H9 (cell line): ENCODE results near the gene CDC26. TPM values are rescaled to one million over a fixed set of nuclear protein-coding genes. Genes with fewer than 3 reads are reported as not detected.

Experiments used
- DNase-seq: peaks from one replicate; pipeline ENCODE4 v3.0.0-alpha.2; 2017
- H2AFZ ChIP-seq: one replicate; pipeline ENCODE4 v1.6.1; 2013; ENCODE audit warnings: mild to moderate bottlenecking, low read length, control low read depth, moderate library complexity
- H2AK5ac ChIP-seq: 2 replicates; pipeline ENCODE4 v1.6.1; 2013; ENCODE audit warnings: low read length, control low read depth, mixed read lengths; ENCODE audit not compliant: insufficient read length
- H2BK120ac ChIP-seq: one replicate; pipeline ENCODE4 v1.6.1; 2013; ENCODE audit warnings: low read depth, mild to moderate bottlenecking, low read length, control low read depth, inconsistent platforms; ENCODE audit not compliant: poor library complexity, severe bottlenecking
- H2BK12ac ChIP-seq: 2 replicates; pipeline ENCODE4 v1.6.1; 2013; ENCODE audit warnings: low read length, control low read depth, mixed read lengths, low read depth; ENCODE audit not compliant: insufficient read length
- H2BK15ac ChIP-seq: 2 replicates; pipeline ENCODE4 v1.6.1; 2013; ENCODE audit warnings: low read depth, low read length, control low read depth
- H2BK20ac ChIP-seq: one replicate; pipeline ENCODE4 v1.6.1; 2013; ENCODE audit warnings: low read depth, mild to moderate bottlenecking, low read length, control low read depth, inconsistent platforms; ENCODE audit not compliant: poor library complexity, severe bottlenecking
- H2BK5ac ChIP-seq: 2 replicates; pipeline ENCODE4 v1.6.1; 2013; ENCODE audit warnings: low read length, control low read depth, mixed read lengths; ENCODE audit not compliant: insufficient read length
- H3K14ac ChIP-seq: 2 replicates; pipeline ENCODE4 v1.6.1; 2013; ENCODE audit warnings: low read length, control low read depth; ENCODE audit not compliant: insufficient read depth
- H3K18ac ChIP-seq: 2 replicates; pipeline ENCODE4 v1.6.1; 2013; ENCODE audit warnings: low read depth, mild to moderate bottlenecking, mixed read lengths, low read length, control low read depth; ENCODE audit not compliant: insufficient read length
- H3K23ac ChIP-seq: 2 replicates; pipeline ENCODE4 v1.6.1; 2013; ENCODE audit warnings: low read length, control low read depth, mixed read lengths, low read depth; ENCODE audit not compliant: insufficient read length
- H3K23me2 ChIP-seq: 2 replicates; pipeline ENCODE4 v1.6.1; 2013; ENCODE audit warnings: low read depth, mild to moderate bottlenecking, mixed read lengths, low read length, control low read depth; ENCODE audit not compliant: insufficient read length, poor library complexity, severe bottlenecking
- H3K27ac ChIP-seq: 2 replicates; pipeline ENCODE4 v1.5.1; 2013; ENCODE audit warnings: low read length, control low read depth, mixed read lengths, low read depth; ENCODE audit not compliant: insufficient read length
- H3K27me3 ChIP-seq: 2 replicates; pipeline ENCODE4 v1.6.1; 2013; ENCODE audit warnings: low read length, control low read depth, inconsistent platforms; ENCODE audit not compliant: insufficient read depth
- H3K4ac ChIP-seq: 2 replicates; pipeline ENCODE4 v1.6.1; 2013; ENCODE audit warnings: low read depth, mild to moderate bottlenecking, control low read depth, inconsistent platforms, low read length, moderate library complexity
- H3K4me1 ChIP-seq: 2 replicates; pipeline ENCODE4 v1.6.1; 2013; ENCODE audit warnings: low read length, control low read depth, inconsistent platforms; ENCODE audit not compliant: insufficient read depth
- H3K4me2 ChIP-seq: 2 replicates; pipeline ENCODE4 v1.6.1; 2013; ENCODE audit warnings: low read length, control low read depth, mixed read lengths; ENCODE audit not compliant: insufficient read length, insufficient read depth
- H3K56ac ChIP-seq: 2 replicates; pipeline ENCODE4 v1.6.1; 2013; ENCODE audit warnings: low read depth, mild to moderate bottlenecking, mixed read lengths, low read length, control low read depth; ENCODE audit not compliant: insufficient read length
- H3K79me1 ChIP-seq: 2 replicates; pipeline ENCODE4 v1.6.1; 2013; ENCODE audit warnings: low read depth, mild to moderate bottlenecking, moderate library complexity, low read length, control low read depth, inconsistent platforms; ENCODE audit not compliant: insufficient read depth, poor library complexity, severe bottlenecking
- H3K79me2 ChIP-seq: 2 replicates; pipeline ENCODE4 v1.6.1; 2013; ENCODE audit warnings: low read length, control low read depth, inconsistent platforms; ENCODE audit not compliant: insufficient read depth
- H3K9ac ChIP-seq: 2 replicates; pipeline ENCODE4 v1.6.1; 2013; ENCODE audit warnings: low read length, control low read depth, mixed read lengths; ENCODE audit not compliant: insufficient read length; ENCODE audit errors: extremely low read depth
- H3K9me3 ChIP-seq: one replicate; pipeline ENCODE4 v1.6.1; 2013; ENCODE audit warnings: low read depth, low read length, inconsistent platforms; ENCODE audit not compliant: control insufficient read depth
- H3T11ph ChIP-seq: one replicate; pipeline ENCODE4 v1.6.1; 2013; ENCODE audit warnings: mild to moderate bottlenecking, low read length, control low read depth, inconsistent platforms
- H4K20me1 ChIP-seq: one replicate; pipeline ENCODE4 v1.6.1; 2013; ENCODE audit not compliant: control insufficient read depth, insufficient read length, insufficient read depth
- H4K5ac ChIP-seq: 2 replicates; pipeline ENCODE4 v1.6.1; 2013; ENCODE audit warnings: low read depth, mild to moderate bottlenecking, mixed read lengths, low read length, control low read depth; ENCODE audit not compliant: insufficient read length
- H4K8ac ChIP-seq: replicated peaks from 2 replicates; pipeline ENCODE4 v1.6.1; 2013; ENCODE audit warnings: low read length, control low read depth, mixed read lengths, low read depth; ENCODE audit not compliant: insufficient read length
- H4K91ac ChIP-seq: 2 replicates; pipeline ENCODE4 v1.6.1; 2013; ENCODE audit warnings: low read depth, mild to moderate bottlenecking, moderate library complexity, mixed read lengths, low read length, control low read depth; ENCODE audit not compliant: insufficient read length
- H3K27ac Mint-ChIP-seq, 3 experiments: 2 replicates in 2 of 3; 3 replicates in 1 of 3; pipeline ENCODE4 v1.8.0; 2020 to 2021; ENCODE audit warnings: mixed read lengths in 3 of 3, mild to moderate bottlenecking in 1 of 3, moderate library complexity in 1 of 3
- H3K27me3 Mint-ChIP-seq: 2 replicates; pipeline ENCODE4 v1.8.0; 2021; ENCODE audit warnings: low read depth, mild to moderate bottlenecking, moderate library complexity, mixed read lengths
- H3K36me3 Mint-ChIP-seq, 3 experiments: 2 replicates in 2 of 3; 3 replicates in 1 of 3; pipeline ENCODE4 v1.8.0; 2020 to 2021; ENCODE audit warnings: low read depth in 3 of 3, mixed read lengths in 3 of 3; ENCODE audit not compliant: insufficient read depth in 1 of 3
- H3K4me1 Mint-ChIP-seq, 2 experiments: 2 replicates each; pipeline ENCODE4 v1.8.0; 2020; ENCODE audit warnings: mixed read lengths in 2 of 2
- H3K4me3 Mint-ChIP-seq, 2 experiments: 2 replicates in 1 of 2; 3 replicates in 1 of 2; pipeline ENCODE4 v1.8.0; 2020 to 2021; ENCODE audit warnings: mild to moderate bottlenecking in 2 of 2, mixed read lengths in 2 of 2, moderate library complexity in 1 of 2
- H3K9me3 Mint-ChIP-seq, 2 experiments: 2 replicates in 1 of 2; 3 replicates in 1 of 2; pipeline ENCODE4 v1.8.0; 2020; ENCODE audit warnings: mild to moderate bottlenecking in 2 of 2, mixed read lengths in 2 of 2, moderate library complexity in 1 of 2
- CTCF ChIP-seq: fragments of 200-600 bp; sonication (generic); conservative IDR thresholded peaks from 3 replicates; pipeline ENCODE4 v1.8.0; 2021; ENCODE audit warnings: antibody characterized with exemption, mild to moderate bottlenecking
- WGBS: extraction: QIAGEN DNeasy Blood & Tissue Kit; methylation state at CpG from one replicate; pipeline ENCODE4 v1.1.7; 2013; ENCODE audit warnings: missing lambda C conversion rate, low lambda C conversion rate, mixed read lengths; ENCODE audit not compliant: insufficient read length; ENCODE audit errors: extremely low coverage; 5-methylcytosine and 5-hydroxymethylcytosine counted together
- total RNA-seq: library from RNA; stranded (reverse); gene quantifications from 2 replicates; pipeline ENCODE4 v1.2.1, GENCODE V29; 2021

The CDC26 gene
- total RNA-seq, 1 experiment from 2014 or later, result 38.6 TPM

GRCh38 chr9:113278840-113279239 lies 3.5 kb upstream of the CDC26 start:
- no peak overlapping the region for H2BK20ac ChIP-seq
- no peak overlapping the region for H3K4me3 Mint-ChIP-seq

More at GRCh38 chr9:113278840-113279239, 3.5 kb upstream of the CDC26 start:
- TF ChIP-seq CTCF, result no peak
- H2AK5ac ChIP-seq, result no peak overlapping the region
- no peak overlapping the region for H2AFZ ChIP-seq
- no peak overlapping the region for H2BK12ac ChIP-seq
- Mint-ChIP-seq H3K27me3 (no peaks in the 10 kb centered on the region), H3K4me1 (peaks cover 7 to 8% of the 10 kb centered on the region in 2 experiments), H3K9me3 (no peaks in the 10 kb centered on the region), H3K36me3 (peaks cover 37 to 65% (median 62%) of the 10 kb centered on the region in 3 experiments; a peak in 6 of 7 replicates), H3K27ac (0 out of 7 replicates have a peak overlapping the region, but pooled peaks of 1 of the 3 experiments have one; percentile 11)
- H3K4ac ChIP-seq, result no peak overlapping the region
- H3K9ac ChIP-seq, result no peak overlapping the region
- WGBS, result no CpG with 5 or more reads among the region's 4 CpGs
- no peak overlapping the region for H3K4me2 ChIP-seq
- H2BK120ac ChIP-seq, result no peak overlapping the region
- H3K79me1 ChIP-seq, result no peaks in the 10 kb centered on the region
- H3K23ac ChIP-seq, result no peak overlapping the region
- H3K79me2 ChIP-seq, result peaks cover 1% of the 10 kb centered on the region
- H4K91ac ChIP-seq, result no peak overlapping the region
- DNase-seq, result no peak
- H3K27me3 ChIP-seq, result no peaks in the 10 kb centered on the region
- no peak overlapping the region for H2BK5ac ChIP-seq
- peaks cover 8% of the 10 kb centered on the region for H3K23me2 ChIP-seq
- H2BK15ac ChIP-seq, result no peak overlapping the region
- H3K9me3 ChIP-seq, result no peaks in the 10 kb centered on the region
- H4K8ac ChIP-seq, result no peak overlapping the region
- no peak overlapping the region for H3T11ph ChIP-seq
- H3K4me1 ChIP-seq, result no peaks in the 10 kb centered on the region; the same call in 1 of the 2 replicates
- no peak overlapping the region for H4K5ac ChIP-seq
- no peak overlapping the region for H3K18ac ChIP-seq
- no peak overlapping the region for H3K27ac ChIP-seq
- H4K20me1 ChIP-seq, result no peaks in the 10 kb centered on the region
- no peak overlapping the region for H3K14ac ChIP-seq
- H3K56ac ChIP-seq, result no peak overlapping the region
